Activated CD8-positive, alpha-beta memory T cell treated with anti-CD3 and anti-CD28 coated beads, Interleukin-2, amount 10 ng/mL, durations not matched to agents 7 days and 5 days (primary cell): ENCODE results near the gene PIK3C3. TPM values are rescaled to one million over a fixed set of nuclear protein-coding genes. Genes with fewer than 3 reads are reported as not detected.
"Not testable (repeated sequence)": the region's sequence is repeated elsewhere in the genome, so short reads cannot be mapped to it uniquely, and the experiment has no call there.

Experiments used
- ATAC-seq: fragments of 150-1000 bp; cut with Tn5 transposase; one replicate; pipeline ENCODE4 v1.10.0; 2021; ENCODE audit warnings: moderate library complexity
- CTCF ChIA-PET: fragments of 350-600 bp; sonication (Branson Sonifier 250); formaldehyde crosslinking; loops from one replicate; lab custom pipeline; 2021; ENCODE audit warnings: antibody characterized with exemption; lab: Charles Lee
- DNase-seq: peaks from one replicate; pipeline ENCODE4 v3.0.0-alpha.2; 2020
- H3K27ac Mint-ChIP-seq: one replicate; pipeline ENCODE4 v1.8.0; 2021; ENCODE audit warnings: mild to moderate bottlenecking, mixed read lengths
- H3K27me3 Mint-ChIP-seq: one replicate; pipeline ENCODE4 v1.8.0; 2021; ENCODE audit warnings: mixed read lengths
- H3K36me3 Mint-ChIP-seq: one replicate; pipeline ENCODE4 v1.8.0; 2021; ENCODE audit warnings: mild to moderate bottlenecking, mixed read lengths
- H3K4me1 Mint-ChIP-seq: one replicate; pipeline ENCODE4 v1.8.0; 2021; ENCODE audit warnings: mixed read lengths
- H3K4me3 Mint-ChIP-seq: one replicate; pipeline ENCODE4 v1.8.0; 2021; ENCODE audit warnings: mild to moderate bottlenecking, moderate library complexity, mixed read lengths
- H3K9me3 Mint-ChIP-seq: one replicate; pipeline ENCODE4 v1.8.0; 2022; ENCODE audit warnings: low read depth, mixed read lengths
- total RNA-seq, 2 experiments: library from RNA; stranded (reverse); gene quantifications; one replicate each; pipeline ENCODE4 v1.2.3, GENCODE V29; 2021

The PIK3C3 gene
- total RNA-seq, 2 experiments from 2014 or later = 49.0 to 57.0 TPM

- H3K27ac Mint-ChIP-seq, H3K4me3 Mint-ChIP-seq, CTCF ChIA-PET, ATAC-seq, H3K27me3 Mint-ChIP-seq, DNase-seq, H3K9me3 Mint-ChIP-seq: not testable (repeated sequence)
- peaks cover 53% of the 10 kb centered on the region for H3K36me3 Mint-ChIP-seq
- H3K4me1 Mint-ChIP-seq = peaks cover 13% of the 10 kb centered on the region
These were observed 54.4 kb downstream of the PIK3C3 start for GRCh38 chr18:42009457-42009856.

GRCh38 chr18:42011053-42011452, 56.0 kb downstream of the PIK3C3 start:
- DNase-seq (no peak), ATAC-seq (no peak)
- Mint-ChIP-seq H3K27ac (no peak overlapping the region), H3K4me1 (peaks cover 13% of the 10 kb centered on the region), H3K4me3 (no peak overlapping the region), H3K27me3 (no peaks in the 10 kb centered on the region), H3K9me3 (no peaks in the 10 kb centered on the region), H3K36me3 (peaks cover 51% of the 10 kb centered on the region)
- CTCF ChIA-PET = no interaction called here

GRCh38 chr18:42018831-42019230, 63.8 kb downstream of the PIK3C3 start:
- H3K27ac Mint-ChIP-seq = no peak overlapping the region
- no peak overlapping the region for H3K4me3 Mint-ChIP-seq
- no peaks in the 10 kb centered on the region for H3K27me3 Mint-ChIP-seq
- ATAC-seq = no peak
- no peaks in the 10 kb centered on the region for H3K9me3 Mint-ChIP-seq
- CTCF ChIA-PET = no interaction called here
- peaks cover 44% of the 10 kb centered on the region for H3K36me3 Mint-ChIP-seq
- peaks cover 7% of the 10 kb centered on the region for H3K4me1 Mint-ChIP-seq
- DNase-seq = no peak

- H3K9me3 Mint-ChIP-seq = no peaks in the 10 kb centered on the region
- ATAC-seq (peak; percentile 27), DNase-seq (no peak)
- no peaks in the 10 kb centered on the region for H3K27me3 Mint-ChIP-seq
- H3K4me3 Mint-ChIP-seq = no peak overlapping the region
- peak overlapping the region; percentile 75 for H3K27ac Mint-ChIP-seq
- peaks cover 32% of the 10 kb centered on the region for H3K36me3 Mint-ChIP-seq
- CTCF ChIA-PET = interaction anchor here (0.9 kb wide), 1 partner anchor 29 kb away, joined by 3 read pairs; no protein-coding TSS in a partner anchor
- peaks cover 43% of the 10 kb centered on the region for H3K4me1 Mint-ChIP-seq
These were observed 69.1 kb downstream of the PIK3C3 start for GRCh38 chr18:42024131-42024530.

- Mint-ChIP-seq H3K27me3 (no peaks in the 10 kb centered on the region), H3K4me3 (peak overlapping the region; percentile 19), H3K9me3 (no peaks in the 10 kb centered on the region), H3K36me3 (peaks cover 39% of the 10 kb centered on the region), H3K4me1 (peaks cover 48% of the 10 kb centered on the region), H3K27ac (peak overlapping the region; percentile 75)
- no peak for ATAC-seq
- no peak for DNase-seq
- CTCF ChIA-PET = interaction anchor here (1.2 kb wide), 1 partner anchor 10 kb away, joined by 4 read pairs; no protein-coding TSS in a partner anchor
These were observed 70.5 kb downstream of the PIK3C3 start for GRCh38 chr18:42025491-42025890.

- H3K27ac Mint-ChIP-seq = peak overlapping the region; percentile 47
- H3K9me3 Mint-ChIP-seq = no peaks in the 10 kb centered on the region
- no peak overlapping the region for H3K4me3 Mint-ChIP-seq
- peaks cover 39% of the 10 kb centered on the region for H3K36me3 Mint-ChIP-seq
- CTCF ChIA-PET = interaction anchor here (1.2 kb wide), 1 partner anchor 9 kb away, joined by 4 read pairs; no protein-coding TSS in a partner anchor
- peaks cover 48% of the 10 kb centered on the region for H3K4me1 Mint-ChIP-seq
- no peak for DNase-seq
- peak; percentile 79 for ATAC-seq
- H3K27me3 Mint-ChIP-seq = no peaks in the 10 kb centered on the region
These were observed 71.1 kb downstream of the PIK3C3 start for GRCh38 chr18:42025974-42026625.

GRCh38 chr18:42028247-42028832, 73.3 kb downstream of the PIK3C3 start:
- Mint-ChIP-seq H3K9me3 (no peaks in the 10 kb centered on the region), H3K4me1 (peaks cover 44% of the 10 kb centered on the region), H3K27ac (no peak overlapping the region), H3K4me3 (no peak overlapping the region), H3K36me3 (peaks cover 38% of the 10 kb centered on the region), H3K27me3 (no peaks in the 10 kb centered on the region)
- ATAC-seq (no peak), DNase-seq (peak; percentile 53)
- CTCF ChIA-PET = interaction anchor here (0.7 to 2.0 kb wide), 22 partner anchors 8 to 1378 kb away, joined by 3 to 9 read pairs (median 4); partner anchors contain the start of gene PIK3C3

GRCh38 chr18:42029092-42029491, 74.1 kb downstream of the PIK3C3 start:
- H3K4me1 Mint-ChIP-seq = peaks cover 38% of the 10 kb centered on the region
- no peak overlapping the region for H3K27ac Mint-ChIP-seq
- no peak for ATAC-seq
- no peak for DNase-seq
- no peaks in the 10 kb centered on the region for H3K27me3 Mint-ChIP-seq
- no peak overlapping the region for H3K4me3 Mint-ChIP-seq
- CTCF ChIA-PET = interaction anchor here (1.1 to 2.0 kb wide), 3 partner anchors 9 to 85 kb away, joined by 5 to 9 read pairs (median 6); no protein-coding TSS in a partner anchor
- peaks cover 40% of the 10 kb centered on the region for H3K36me3 Mint-ChIP-seq
- no peaks in the 10 kb centered on the region for H3K9me3 Mint-ChIP-seq

- ATAC-seq = no peak
- CTCF ChIA-PET = interaction anchor here (0.8 to 1.2 kb wide), 3 partner anchors 9 to 23 kb away, joined by 3 read pairs; no protein-coding TSS in a partner anchor
- peaks cover 40% of the 10 kb centered on the region for H3K36me3 Mint-ChIP-seq
These were observed 75.7 kb downstream of the PIK3C3 start for GRCh38 chr18:42030586-42031182.

GRCh38 chr18:42032447-42032846, 77.4 kb downstream of the PIK3C3 start:
- H3K27me3 Mint-ChIP-seq = no peaks in the 10 kb centered on the region
- DNase-seq (no peak), ATAC-seq (no peak)
- CTCF ChIA-PET = no interaction called here
- peaks cover 42% of the 10 kb centered on the region for H3K36me3 Mint-ChIP-seq
- no peak overlapping the region for H3K4me3 Mint-ChIP-seq
- H3K4me1 Mint-ChIP-seq = peaks cover 13% of the 10 kb centered on the region
- no peaks in the 10 kb centered on the region for H3K9me3 Mint-ChIP-seq
- H3K27ac Mint-ChIP-seq = no peak overlapping the region

More at GRCh38 chr18:42030586-42031182, 75.7 kb downstream of the PIK3C3 start:
- H3K9me3 Mint-ChIP-seq = no peaks in the 10 kb centered on the region
- H3K4me1 Mint-ChIP-seq = peaks cover 26% of the 10 kb centered on the region
- no peaks in the 10 kb centered on the region for H3K27me3 Mint-ChIP-seq
- H3K4me3 Mint-ChIP-seq = no peak overlapping the region
- no peak for DNase-seq
- H3K27ac Mint-ChIP-seq = no peak overlapping the region

- CTCF ChIA-PET = interaction anchor here (0.9 kb wide), 1 partner anchor 20 kb away, joined by 3 read pairs; no protein-coding TSS in a partner anchor
- H3K9me3 Mint-ChIP-seq = no peaks in the 10 kb centered on the region
- no peaks in the 10 kb centered on the region for H3K27me3 Mint-ChIP-seq
- H3K27ac Mint-ChIP-seq = no peak overlapping the region
- ATAC-seq (no peak), DNase-seq (no peak)
- peaks cover 11% of the 10 kb centered on the region for H3K4me1 Mint-ChIP-seq
- no peak overlapping the region for H3K4me3 Mint-ChIP-seq
- H3K36me3 Mint-ChIP-seq = peaks cover 45% of the 10 kb centered on the region
These were observed 78.2 kb downstream of the PIK3C3 start for GRCh38 chr18:42033137-42033810.

GRCh38 chr18:42038936-42039335, 83.9 kb downstream of the PIK3C3 start:
- H3K27ac Mint-ChIP-seq = peak overlapping the region; percentile 14
- no peaks in the 10 kb centered on the region for H3K9me3 Mint-ChIP-seq
- peaks cover 36% of the 10 kb centered on the region for H3K36me3 Mint-ChIP-seq
- DNase-seq (no peak), ATAC-seq (no peak)
- CTCF ChIA-PET = interaction anchor here (1.0 kb wide), 1 partner anchor 11 kb away, joined by 4 read pairs; no protein-coding TSS in a partner anchor
- peaks cover 7% of the 10 kb centered on the region for H3K4me1 Mint-ChIP-seq
- no peak overlapping the region for H3K4me3 Mint-ChIP-seq
- no peaks in the 10 kb centered on the region for H3K27me3 Mint-ChIP-seq

- ATAC-seq (no peak), DNase-seq (no peak)
- Mint-ChIP-seq H3K27me3 (no peaks in the 10 kb centered on the region), H3K27ac (peak overlapping the region; percentile 14), H3K4me1 (peaks cover 7% of the 10 kb centered on the region), H3K9me3 (no peaks in the 10 kb centered on the region), H3K36me3 (peaks cover 34% of the 10 kb centered on the region), H3K4me3 (no peak overlapping the region)
- CTCF ChIA-PET = interaction anchor here (1.0 to 1.1 kb wide), 2 partner anchors 8 to 11 kb away, joined by 3 to 4 read pairs; no protein-coding TSS in a partner anchor
These were observed 84.4 kb downstream of the PIK3C3 start for GRCh38 chr18:42039396-42039795.
